ENCODE results near the gene ZBED3. TPM values are rescaled to one million over a fixed set of nuclear protein-coding genes. Genes with fewer than 3 reads are reported as not detected.
"Not testable (repeated sequence)": the region's sequence is repeated elsewhere in the genome, so short reads cannot be mapped to it uniquely, and the experiment has no call there.

The ZBED3 gene
- total RNA-seq, 1 donor from 2014 or later = 13.4 TPM

GRCh38 chr5:77123057-77123456, 36.0 kb upstream of the ZBED3 start:
- intact Hi-C loops (cut with DNase I) = no loop called here
- H3K4me3 ChIP-seq = no peak overlapping the region
- TF ChIP-seq CTCF (IDR thresholded peaks at IDR 0.05) = no peak
- H3K9me3 ChIP-seq = no peaks in the 10 kb centered on the region
- H3K4me1 ChIP-seq = no peaks in the 10 kb centered on the region
- no peak overlapping the region for H3K27ac ChIP-seq
- H3K27me3 ChIP-seq (ENCODE audit: low read depth) = no peaks in the 10 kb centered on the region
- no peak for DNase-seq
- peak in 1 of 2 donors; percentile 68 for ATAC-seq
- no peaks in the 10 kb centered on the region for H3K36me3 ChIP-seq

- no peak for ATAC-seq
- no peaks in the 10 kb centered on the region for H3K36me3 ChIP-seq
- no peak for TF ChIP-seq CTCF (IDR thresholded peaks at IDR 0.05)
- no peaks in the 10 kb centered on the region for H3K27me3 ChIP-seq (ENCODE audit: low read depth)
- H3K9me3 ChIP-seq = no peaks in the 10 kb centered on the region
- no peak overlapping the region for H3K27ac ChIP-seq
- intact Hi-C loops (cut with DNase I) = no loop called here
- no peaks in the 10 kb centered on the region for H3K4me1 ChIP-seq
- no peak for DNase-seq
- H3K4me3 ChIP-seq = no peak overlapping the region
Observed at GRCh38 chr5:77120706-77121105, 33.6 kb upstream of the ZBED3 start.

- Histone ChIP-seq H3K36me3 (no peaks in the 10 kb centered on the region), H3K27me3 (ENCODE audit: low read depth) (no peaks in the 10 kb centered on the region), H3K4me1 (no peaks in the 10 kb centered on the region), H3K4me3 (no peak overlapping the region), H3K9me3 (no peaks in the 10 kb centered on the region), H3K27ac (no peak overlapping the region)
- no peak for TF ChIP-seq CTCF (IDR thresholded peaks at IDR 0.05)
- no peak for ATAC-seq
- intact Hi-C loops (cut with DNase I) = no loop called here
- DNase-seq = no peak
Observed at GRCh38 chr5:77120086-77120485, 33.0 kb upstream of the ZBED3 start.

GRCh38 chr5:77117161-77117560, 30.1 kb upstream of the ZBED3 start:
- no peaks in the 10 kb centered on the region for H3K36me3 ChIP-seq
- no peaks in the 10 kb centered on the region for H3K27me3 ChIP-seq (ENCODE audit: low read depth)
- DNase-seq = no peak
- ATAC-seq = no peak
- no peaks in the 10 kb centered on the region for H3K4me1 ChIP-seq
- H3K9me3 ChIP-seq = no peaks in the 10 kb centered on the region
- H3K27ac ChIP-seq = no peak overlapping the region
- H3K4me3 ChIP-seq = no peak overlapping the region
- intact Hi-C loops (cut with DNase I) = no loop called here
- TF ChIP-seq CTCF (IDR thresholded peaks at IDR 0.05) = no peak

- H3K36me3 ChIP-seq; H3K4me3 ChIP-seq; H3K4me1 ChIP-seq; ATAC-seq; DNase-seq; H3K27ac ChIP-seq; H3K9me3 ChIP-seq; H3K27me3 ChIP-seq (ENCODE audit: low read depth); intact Hi-C loops (cut with DNase I): not testable (repeated sequence)
Observed at GRCh38 chr5:77107035-77107434, 19.9 kb upstream of the ZBED3 start.

- H3K27me3 ChIP-seq (ENCODE audit: low read depth) = no peaks in the 10 kb centered on the region
- intact Hi-C loops (cut with DNase I) = no loop called here
- H3K4me3 ChIP-seq = no peak overlapping the region
- H3K4me1 ChIP-seq = no peaks in the 10 kb centered on the region
- TF ChIP-seq CTCF (IDR thresholded peaks at IDR 0.05) = no peak
- ATAC-seq (no peak), DNase-seq (no peak)
- H3K9me3 ChIP-seq = no peaks in the 10 kb centered on the region
- no peaks in the 10 kb centered on the region for H3K36me3 ChIP-seq
- H3K27ac ChIP-seq = no peak overlapping the region
Observed at GRCh38 chr5:77104813-77105212, 17.7 kb upstream of the ZBED3 start.

All from lower lobe of right lung (tissue), 2 donors.